Activated B cell treated with CpG ODN at 0.5 μM for 24 hours (primary cell): ENCODE results near the gene PAK4. TPM values are rescaled to one million over a fixed set of nuclear protein-coding genes. Genes with fewer than 3 reads are reported as not detected.

Experiments
- ATAC-seq: fragments of 200-7000 bp; cut with Tn5 transposase; one replicate; pipeline ENCODE4 v1.10.0; 2021; ENCODE audit warnings: low read depth, mild to moderate bottlenecking, moderate library complexity
- CTCF ChIA-PET: fragments of 350-600 bp; sonication (Branson Sonifier 250); formaldehyde crosslinking; loops from one replicate; lab custom pipeline; 2021; ENCODE audit warnings: antibody characterized with exemption; lab: Charles Lee
- POLR2A ChIA-PET: fragments of 350-600 bp; sonication (Branson Sonifier 250); formaldehyde crosslinking; loops from one replicate; lab custom pipeline; 2021; ENCODE audit warnings: antibody characterized with exemption; lab: Charles Lee
- DNase-seq: peaks from one replicate; pipeline ENCODE4 v3.0.0; 2022
- H3K27ac Mint-ChIP-seq: one replicate; pipeline ENCODE4 v1.8.0; 2020; ENCODE audit warnings: mixed read lengths
- H3K27me3 Mint-ChIP-seq: one replicate; pipeline ENCODE4 v1.8.0; 2021; ENCODE audit warnings: mixed read lengths
- H3K36me3 Mint-ChIP-seq: one replicate; pipeline ENCODE4 v1.8.0; 2021; ENCODE audit warnings: low read depth, mixed read lengths
- H3K4me1 Mint-ChIP-seq: one replicate; pipeline ENCODE4 v1.8.0; 2021; ENCODE audit warnings: mixed read lengths
- H3K4me3 Mint-ChIP-seq: one replicate; pipeline ENCODE4 v1.8.0; 2020; ENCODE audit warnings: mild to moderate bottlenecking, mixed read lengths
- H3K9me3 Mint-ChIP-seq: one replicate; pipeline ENCODE4 v1.8.0; 2020; ENCODE audit warnings: mixed read lengths
- CTCF ChIP-seq: fragments of 200-600 bp; IDR thresholded peaks from one replicate; pipeline ENCODE4 v1.8.0; 2022; ENCODE audit warnings: antibody characterized with exemption, mild to moderate bottlenecking
- intact Hi-C: fragments of 100-400 bp; cut with micrococcal nuclease; formaldehyde crosslinking; loops from one replicate; pipeline ENCODE4 v1.15.1; 2024
- total RNA-seq: library from RNA; stranded (reverse); gene quantifications from 2 replicates; pipeline ENCODE4 v1.2.3, GENCODE V29; 2022

The PAK4 gene
- total RNA-seq, 1 donor from 2014 or later: 14.2 TPM

- H3K27ac Mint-ChIP-seq: no peak overlapping the region
These were observed 11.5 kb downstream of the PAK4 start for GRCh38 chr19:39137131-39137530.

GRCh38 chr19:39138221-39139211, 12.9 kb downstream of the PAK4 start:
- intact Hi-C loops: no loop called here
- POLR2A ChIA-PET: no interaction called here
- Mint-ChIP-seq H3K9me3 (no peaks in the 10 kb centered on the region), H3K27me3 (no peaks in the 10 kb centered on the region), H3K27ac (no peak overlapping the region), H3K36me3 (peaks cover 6% of the 10 kb centered on the region), H3K4me3 (no peak overlapping the region), H3K4me1 (peaks cover 14% of the 10 kb centered on the region)
- ATAC-seq (no peak), DNase-seq (no peak)
- TF ChIP-seq CTCF: no peak
- CTCF ChIA-PET: no interaction called here

More at GRCh38 chr19:39137131-39137530, 11.5 kb downstream of the PAK4 start:
- H3K4me3 Mint-ChIP-seq: no peak overlapping the region
- ChIA-PET CTCF (no interaction called here), POLR2A (no interaction called here)
- no peak for ATAC-seq
- H3K36me3 Mint-ChIP-seq: peaks cover 6% of the 10 kb centered on the region
- no peak for DNase-seq
- no peaks in the 10 kb centered on the region for H3K27me3 Mint-ChIP-seq
- no peaks in the 10 kb centered on the region for H3K9me3 Mint-ChIP-seq
- intact Hi-C loops: no loop called here
- peaks cover 18% of the 10 kb centered on the region for H3K4me1 Mint-ChIP-seq
- no peak for TF ChIP-seq CTCF

- Mint-ChIP-seq H3K36me3 (peaks cover 3% of the 10 kb centered on the region), H3K9me3 (no peaks in the 10 kb centered on the region), H3K27me3 (no peaks in the 10 kb centered on the region), H3K27ac (no peak overlapping the region), H3K4me1 (peaks cover 18% of the 10 kb centered on the region), H3K4me3 (no peak overlapping the region)
- ChIA-PET POLR2A (no interaction called here), CTCF (no interaction called here)
- DNase-seq (no peak), ATAC-seq (no peak)
- intact Hi-C loops: no loop called here
- no peak for TF ChIP-seq CTCF
These were observed 13.8 kb downstream of the PAK4 start for GRCh38 chr19:39139305-39139874.

GRCh38 chr19:39139971-39140453, 14.4 kb downstream of the PAK4 start:
- H3K36me3 Mint-ChIP-seq: peaks cover 6% of the 10 kb centered on the region
- intact Hi-C loops: no loop called here
- ChIA-PET CTCF (no interaction called here), POLR2A (no interaction called here)
- no peak overlapping the region for H3K27ac Mint-ChIP-seq
- no peaks in the 10 kb centered on the region for H3K27me3 Mint-ChIP-seq
- H3K9me3 Mint-ChIP-seq: no peaks in the 10 kb centered on the region
- no peak for ATAC-seq
- H3K4me1 Mint-ChIP-seq: peaks cover 24% of the 10 kb centered on the region
- DNase-seq: no peak
- no peak overlapping the region for H3K4me3 Mint-ChIP-seq
- TF ChIP-seq CTCF: no peak

GRCh38 chr19:39140594-39140993, 15.0 kb downstream of the PAK4 start:
- ChIA-PET CTCF (no interaction called here), POLR2A (no interaction called here)
- H3K4me3 Mint-ChIP-seq: no peak overlapping the region
- ATAC-seq: no peak
- H3K27ac Mint-ChIP-seq: no peak overlapping the region
- no peaks in the 10 kb centered on the region for H3K9me3 Mint-ChIP-seq
- no peak for TF ChIP-seq CTCF
- peaks cover 6% of the 10 kb centered on the region for H3K36me3 Mint-ChIP-seq
- H3K27me3 Mint-ChIP-seq: no peaks in the 10 kb centered on the region
- intact Hi-C loops: no loop called here
- no peak for DNase-seq
- peaks cover 24% of the 10 kb centered on the region for H3K4me1 Mint-ChIP-seq
